Posterior cingulate gyrus (tissue), 11 donors: ENCODE measurements around the gene SLC7A1.
"Not testable (repeated sequence)": the region's sequence is repeated elsewhere in the genome, so short reads cannot be mapped to it uniquely, and the experiment has no call there.

Experiments
- DNase-seq, 10 donors: peaks; one replicate each; pipeline versions ENCODE4 v3.0.0 to v3.0.0-alpha.2; 2020 to 2021; ENCODE audit warnings: mixed read lengths in 3 of 10
- intact Hi-C: fragments of 100-400 bp; cut with DNase I; formaldehyde crosslinking; loops from one replicate; pipeline ENCODE4 v1.15.1; 2023

The SLC7A1 gene

DNA sequence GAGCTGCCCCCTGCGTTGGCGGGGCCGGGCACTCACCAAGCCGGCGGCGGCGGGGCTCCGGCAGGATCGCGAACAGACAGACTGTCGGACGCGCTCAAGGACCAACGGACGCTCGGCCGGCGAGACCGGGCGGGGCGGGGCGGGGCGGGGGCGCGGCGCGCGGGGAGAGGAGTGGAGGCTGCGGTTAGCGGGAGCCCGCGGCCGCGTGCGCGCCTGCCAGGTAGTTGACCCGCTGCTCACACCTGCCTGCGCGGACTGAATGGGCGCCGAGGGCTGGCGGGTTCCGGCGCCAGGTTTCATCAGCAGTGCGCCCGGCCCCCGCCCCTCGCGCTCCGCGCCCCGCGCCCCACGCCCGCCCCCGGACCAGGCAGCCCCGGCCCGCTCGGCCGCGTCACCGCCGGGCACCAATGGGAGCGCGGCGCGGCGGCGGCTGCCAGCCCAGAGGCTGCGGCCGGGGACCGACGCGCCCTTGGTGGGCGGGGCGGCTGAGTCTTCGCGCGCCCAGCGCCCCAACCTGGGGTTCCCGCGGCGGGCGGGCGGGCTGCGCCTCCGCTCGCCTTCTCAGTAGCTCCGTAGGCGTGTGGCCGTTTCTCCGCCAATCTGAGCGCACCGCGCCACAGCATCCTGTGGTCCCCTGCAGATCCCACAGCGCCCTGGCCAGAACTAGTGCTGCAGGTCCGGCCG is at the start of gene SLC7A1:
Gene SLC7A1 (minus strand): TSS at position 309 of the 684 bp plus-strand sequence. CDS start 59,500 bp downstream, outside the sequence.
- peak; percentile 44 to 96 (median 69) for DNase-seq
- intact Hi-C loops: loop anchor here (10.0 kb wide), 1 partner anchor 519 kb away; no protein-coding TSS in a partner anchor

GRCh38 chr13:29640665-29641064 is 45.2 kb upstream of the SLC7A1 start:
- no peak for DNase-seq
- intact Hi-C loops: no loop called here

GRCh38 chr13:29636831-29637230 is 41.3 kb upstream of the SLC7A1 start:
- DNase-seq, intact Hi-C loops: not testable (repeated sequence)

DNA sequence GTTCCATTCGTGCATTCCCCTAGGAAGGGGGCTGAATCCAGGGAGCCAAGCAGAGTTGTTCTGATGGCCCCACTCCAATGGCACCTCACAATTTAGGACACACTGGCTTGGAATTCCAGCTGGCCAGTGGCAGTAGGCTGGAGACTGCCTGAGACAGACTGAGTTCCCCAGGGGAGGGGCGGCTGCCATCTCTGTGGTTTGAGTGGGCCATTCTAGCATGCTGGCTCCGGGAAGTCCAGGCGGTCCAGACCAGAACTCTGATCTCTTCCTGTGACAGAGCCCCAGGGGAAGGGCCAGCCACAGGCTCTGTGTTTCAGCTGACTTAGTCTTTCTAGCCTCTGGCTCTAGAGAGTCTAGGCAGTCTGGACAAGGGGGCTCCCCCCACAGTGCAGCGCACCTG is 29.5 kb upstream of the SLC7A1 start:
- intact Hi-C loops: no loop called here
- DNase-seq: no peak

DNA sequence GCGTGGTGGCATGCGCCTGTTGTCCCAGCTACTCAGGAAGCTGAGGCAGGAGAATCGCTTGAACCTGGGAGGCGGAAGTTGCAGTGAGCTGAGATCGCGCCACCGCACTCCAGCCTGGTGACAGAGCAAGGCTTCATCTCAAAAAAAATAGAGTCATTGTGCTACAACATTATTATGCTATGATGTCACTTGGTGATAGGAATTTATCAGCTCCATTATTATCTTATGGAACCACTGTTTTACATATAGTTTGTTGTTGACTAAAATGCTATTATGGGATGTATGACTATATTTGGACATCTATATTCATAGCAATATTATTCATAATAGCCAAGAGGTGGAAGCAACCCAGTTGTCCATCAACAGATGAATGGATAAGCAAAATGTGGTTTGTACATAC is 26.4 kb upstream of the SLC7A1 start:
- intact Hi-C loops: no loop called here
- no peak for DNase-seq

- intact Hi-C loops: no loop called here
These were observed 25.7 kb upstream of the SLC7A1 start for GRCh38 chr13:29621051-29621800.

DNA sequence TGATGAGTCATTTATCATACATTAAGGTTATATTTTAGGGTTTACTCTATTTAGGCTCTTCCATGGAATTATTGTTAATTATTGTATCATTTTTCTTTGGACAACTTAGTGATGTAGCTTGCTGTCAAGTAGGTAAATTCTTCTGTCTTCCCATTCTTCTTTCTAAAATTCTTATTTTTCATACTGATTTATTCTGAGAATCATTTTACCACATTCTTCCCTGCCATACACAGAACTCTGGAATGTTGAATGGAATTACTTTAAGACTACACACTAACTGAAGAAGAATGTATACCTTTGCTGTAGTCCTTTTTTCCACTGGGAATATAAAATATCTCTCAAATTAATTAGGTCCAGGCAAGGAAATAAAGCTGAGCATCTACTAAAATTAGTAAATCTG is 24.5 kb upstream of the SLC7A1 start:
- intact Hi-C loops: no loop called here
- no peak for DNase-seq

More at GRCh38 chr13:29621051-29621800, 25.7 kb upstream of the SLC7A1 start:
- no peak for DNase-seq

- intact Hi-C loops: no loop called here
- DNase-seq: no peak
These were observed 17.6 kb upstream of the SLC7A1 start for GRCh38 chr13:29613101-29613500.

- no peak for DNase-seq
- intact Hi-C loops: no loop called here
These were observed 12.0 kb upstream of the SLC7A1 start for GRCh38 chr13:29607465-29607864.

DNA sequence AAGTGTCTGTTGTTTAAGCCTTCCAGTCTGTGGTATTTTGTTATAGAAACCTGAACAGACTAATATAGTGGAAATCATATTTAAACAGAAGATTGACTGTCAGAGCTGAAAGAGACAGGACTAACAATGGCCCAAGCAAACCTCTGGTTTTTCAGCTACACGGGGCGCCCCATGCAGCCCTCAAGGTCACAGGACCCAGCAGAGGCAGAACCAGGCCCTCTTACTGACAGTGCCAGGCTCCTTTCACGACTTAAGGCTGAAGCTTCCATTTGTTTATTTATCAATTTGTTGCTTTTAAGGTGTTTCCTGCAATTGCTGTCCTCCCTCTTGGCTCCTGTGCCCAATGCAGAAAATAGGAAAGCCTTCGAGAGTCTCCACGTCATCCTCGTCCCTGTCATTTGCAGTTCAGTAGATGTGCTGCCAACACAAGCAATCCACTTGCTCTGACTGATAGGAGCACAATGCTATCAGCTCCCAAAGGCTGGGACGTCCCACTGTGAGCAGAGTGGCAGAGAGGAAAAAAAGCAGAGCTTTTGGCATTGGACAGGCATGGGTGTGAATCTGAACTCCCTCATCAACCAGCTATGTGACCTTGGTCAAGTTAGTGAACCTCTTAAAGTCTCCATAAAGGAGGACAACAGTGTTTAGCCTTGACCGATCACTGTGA is 10.5 kb upstream of the SLC7A1 start:
- intact Hi-C loops: no loop called here
- no peak for DNase-seq

DNA sequence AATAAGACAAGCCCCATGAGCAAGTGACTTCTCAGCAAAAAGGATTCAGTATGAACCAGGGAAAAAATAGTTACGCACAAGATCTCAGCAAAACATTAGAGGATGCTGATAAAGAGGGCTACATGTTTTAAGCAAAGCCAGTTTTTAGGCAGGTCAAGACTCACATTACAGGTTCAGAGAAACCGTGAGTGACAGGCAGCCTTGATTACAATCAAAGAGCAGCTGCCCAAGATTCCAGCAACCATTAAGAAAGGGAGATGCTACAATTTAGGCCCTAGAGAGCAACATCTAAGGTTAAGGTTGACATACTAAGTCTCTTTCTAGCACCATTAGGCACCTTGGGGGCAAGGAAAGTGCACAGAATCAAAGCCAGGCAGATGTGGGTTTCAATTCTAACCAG is 2.8 kb upstream of the SLC7A1 start:
- no peak for DNase-seq
- intact Hi-C loops: loop anchor here (10.0 kb wide), 1 partner anchor 516 kb away; no protein-coding TSS in a partner anchor

GRCh38 chr13:29597706-29598105 is 2.2 kb upstream of the SLC7A1 start:
- no peak for DNase-seq
- intact Hi-C loops: loop anchor here (10.0 kb wide), 1 partner anchor 517 kb away; no protein-coding TSS in a partner anchor

DNA sequence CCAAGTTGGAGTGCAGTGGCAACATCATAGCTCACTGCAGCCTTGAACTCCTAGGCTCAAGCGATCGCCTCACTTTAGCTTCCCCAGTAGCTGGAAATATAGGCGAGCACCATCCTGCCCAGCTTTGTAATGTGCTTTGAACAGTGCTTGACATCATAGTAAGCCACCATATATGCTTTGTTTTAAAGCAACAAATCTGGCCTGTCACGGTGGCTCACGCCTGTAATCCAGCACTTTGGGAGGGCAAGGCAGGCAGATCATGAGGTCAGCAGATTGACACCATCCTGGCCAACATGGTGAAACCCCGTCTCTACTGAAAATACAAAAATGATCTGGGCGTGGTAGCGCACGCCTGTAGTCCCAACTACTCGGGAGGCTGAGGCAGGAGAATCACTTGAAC is 1.8 kb upstream of the SLC7A1 start:
- intact Hi-C loops: loop anchor here (10.0 kb wide), 1 partner anchor 518 kb away; no protein-coding TSS in a partner anchor
- no peak for DNase-seq

DNA sequence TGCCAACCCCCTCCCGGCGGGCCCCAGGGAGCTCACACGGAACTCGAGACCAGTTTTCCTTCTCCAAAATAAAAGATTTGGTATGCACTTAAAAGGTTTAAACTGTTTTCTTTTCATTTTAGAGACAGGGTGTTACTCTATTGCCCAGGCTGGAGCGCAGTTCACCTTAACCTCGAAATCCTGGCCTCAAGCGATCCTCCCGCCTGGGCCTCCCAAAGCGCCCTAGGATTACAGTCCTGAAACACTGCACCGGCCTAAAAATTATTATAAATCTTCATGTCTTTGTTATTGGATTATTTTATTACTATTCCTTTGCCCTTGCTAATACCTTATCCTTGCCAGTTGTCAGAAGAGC is 553 bp upstream of the SLC7A1 start:
- intact Hi-C loops: loop anchor here (10.0 kb wide), 1 partner anchor 519 kb away; no protein-coding TSS in a partner anchor
- DNase-seq: no peak

DNA sequence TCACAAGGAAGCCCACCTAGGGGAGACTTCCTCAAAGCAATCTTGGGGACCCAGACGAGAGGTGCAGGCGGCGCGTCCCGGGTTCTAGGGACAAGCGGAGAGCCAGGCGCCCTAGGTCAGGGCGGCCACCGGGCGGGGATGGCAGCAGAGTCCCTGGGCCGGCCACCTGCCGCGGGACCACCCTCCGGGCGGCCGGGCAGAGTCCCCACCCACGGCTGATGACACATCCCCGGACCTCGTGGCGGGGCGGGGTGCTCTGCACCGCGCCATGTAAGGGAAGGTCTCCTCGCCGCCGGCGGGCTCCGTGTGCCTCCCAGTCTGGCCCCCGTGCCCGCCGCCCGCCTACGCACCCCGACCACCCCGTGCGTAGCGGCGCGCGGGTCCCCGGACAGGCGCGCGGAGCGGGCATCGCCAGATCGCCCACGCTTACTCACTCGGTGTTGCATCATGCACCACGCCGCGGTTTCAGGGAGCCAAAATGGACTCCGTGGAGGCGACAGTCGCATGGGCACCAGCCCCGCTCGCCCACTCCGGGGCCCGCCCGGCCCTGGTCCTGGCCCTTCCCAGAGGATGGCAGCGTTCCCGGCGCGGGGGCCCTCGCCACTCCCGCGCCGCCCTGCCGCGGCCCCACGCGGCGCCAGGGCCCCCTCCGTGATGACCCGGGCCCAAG is 643 bp downstream of the SLC7A1 start:
- peak; percentile 35 to 93 (median 62) for DNase-seq
- intact Hi-C loops: loop anchor here (5.0 to 10.0 kb wide), 2 partner anchors 252 to 520 kb away; no protein-coding TSS in a partner anchor

DNA sequence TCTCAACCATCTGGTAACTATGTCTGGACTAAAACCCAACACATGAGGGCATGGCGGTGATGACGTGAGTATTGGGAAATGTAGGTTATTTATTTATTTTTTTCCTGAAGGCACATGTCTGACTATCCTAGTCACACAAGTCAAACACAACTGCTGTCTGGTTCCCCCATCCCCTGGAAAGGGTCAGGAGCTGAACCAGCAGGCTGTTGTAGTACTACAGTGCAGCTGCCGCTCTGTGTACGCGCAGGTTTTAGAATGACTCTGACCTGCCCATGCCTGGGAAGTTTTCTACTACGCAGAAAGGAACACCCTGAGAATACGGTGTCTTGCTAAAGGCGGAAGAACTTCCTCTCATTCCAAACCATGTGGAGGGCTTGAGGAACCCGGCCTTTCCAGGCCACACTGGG is 1.2 kb downstream of the SLC7A1 start:
- intact Hi-C loops: loop anchor here (5.0 to 10.0 kb wide), 2 partner anchors 253 to 520 kb away; no protein-coding TSS in a partner anchor
- no peak for DNase-seq

GRCh38 chr13:29593605-29594297 is 1.7 kb downstream of the SLC7A1 start:
- no peak for DNase-seq
- intact Hi-C loops: loop anchor here (5.0 to 10.0 kb wide), 2 partner anchors 254 to 521 kb away; no protein-coding TSS in a partner anchor

GRCh38 chr13:29591310-29591709 is 4.2 kb downstream of the SLC7A1 start:
- intact Hi-C loops: loop anchor here (5.0 to 10.0 kb wide), 2 partner anchors 256 to 523 kb away; no protein-coding TSS in a partner anchor

GRCh38 chr13:29589967-29590366 is 5.5 kb downstream of the SLC7A1 start:
- intact Hi-C loops: loop anchor here (5.0 to 10.0 kb wide), 2 partner anchors 257 to 525 kb away; no protein-coding TSS in a partner anchor
- no peak for DNase-seq

More at GRCh38 chr13:29591310-29591709, 4.2 kb downstream of the SLC7A1 start:
- DNase-seq: no peak
